GM12878 (cell line): ENCODE results near the gene BRD2. TPM values are rescaled to one million over a fixed set of nuclear protein-coding genes. Genes with fewer than 3 reads are reported as not detected.

ENCODE experiments used
- ATF7 ChIP-seq: fragments of 450-650 bp; IDR thresholded peaks from 2 replicates; pipeline ENCODE4 v1.6.1; 2016; ENCODE audit warnings: low read depth, mild to moderate bottlenecking
- BCLAF1 ChIP-seq: fragments of 450-650 bp; IDR thresholded peaks from 2 replicates; pipeline ENCODE4 v1.6.1; 2017; ENCODE audit warnings: antibody characterized with exemption, mild to moderate bottlenecking, moderate library complexity
- CHD2 ChIP-seq: IDR thresholded peaks from 2 replicates; pipeline ENCODE4 v1.6.1; 2011; ENCODE audit warnings: low read depth, low read length, improper control_type of control experiment, borderline replicate concordance
- ETV6 ChIP-seq, 2 experiments: fragments of 450-650 bp in 1 of 2; IDR thresholded peaks in 1 of 2; conservative IDR thresholded peaks in 1 of 2; 2 replicates each; pipeline ENCODE4 v1.6.1; 2014; ENCODE audit warnings: antibody characterized with exemption in 1 of 2, borderline replicate concordance in 1 of 2, low read depth in 1 of 2, mild to moderate bottlenecking in 1 of 2, moderate library complexity in 1 of 2
- FOXK2 ChIP-seq: fragments of 450-650 bp; IDR thresholded peaks from 2 replicates; pipeline ENCODE4 v1.6.1; 2017; ENCODE audit warnings: mild to moderate bottlenecking, moderate library complexity
- MTA2 ChIP-seq: fragments of 450-650 bp; IDR thresholded peaks from 2 replicates; pipeline ENCODE4 v1.6.1; 2016; ENCODE audit warnings: low read depth, mild to moderate bottlenecking, moderate library complexity
- MTA3 ChIP-seq: IDR thresholded peaks from 2 replicates; pipeline ENCODE4 v1.6.1; 2012; ENCODE audit warnings: low read length, inconsistent platforms, borderline replicate concordance
- NFYA ChIP-seq: IDR thresholded peaks from 2 replicates; pipeline ENCODE4 v1.6.1; 2011; ENCODE audit warnings: low read depth, mild to moderate bottlenecking, low read length, improper control_type of control experiment, borderline replicate concordance
- NRF1 ChIP-seq: conservative IDR thresholded peaks from 2 replicates; pipeline ENCODE4 v1.6.1; 2011; ENCODE audit warnings: mild to moderate bottlenecking, low read depth, low read length, improper control_type of control experiment
- SPI1 ChIP-seq: IDR thresholded peaks from 2 replicates; pipeline ENCODE4 v1.6.1; 2011; ENCODE audit warnings: low read depth, mild to moderate bottlenecking, low read length, moderate library complexity, borderline replicate concordance; ENCODE audit not compliant: insufficient read depth
- SRF ChIP-seq, 2 experiments: IDR thresholded peaks; 2 replicates each; pipeline ENCODE4 v1.6.1; 2011; ENCODE audit warnings: low read depth in 2 of 2, low read length in 2 of 2, mild to moderate bottlenecking in 1 of 2, moderate library complexity in 1 of 2
- polyA plus RNA-seq, 11 experiments: library from polyadenylated mRNA; depleted of rRNA in 4 of 11; unstranded in 6 of 11; stranded (reverse) in 5 of 11; fragments of >200 nt; fragmentation: Nextera tagmentation in 4 of 11; fragmentation: Illumina TruSeq in 1 of 11; extraction: Ambion mirVana in 4 of 11; extraction: Trizol in 1 of 11; gene quantifications; 1 replicate in 1 of 11; 2 replicates in 10 of 11; pipeline versions ENCODE4 v1.2.1 to v1.2.3, GENCODE V29; 2011 to 2016; ENCODE audit warnings: inconsistent platforms in 2 of 11, missing spikeins in 2 of 11, low read depth in 1 of 11
- total RNA-seq, 4 experiments: library from RNA; depleted of rRNA in 3 of 4; stranded (reverse); fragments of >200 nt in 3 of 4; fragmentation: Illumina TruSeq in 1 of 4; extraction: Trizol in 1 of 4; gene quantifications; 2 replicates each; pipeline versions ENCODE4 v1.2.1 to v1.2.3, GENCODE V29; 2013 to 2021
- TF ChIP-seq, protein P1 (sequence below): fragments of 450-650 bp; formaldehyde crosslinking; IDR thresholded peaks from 2 replicates; pipeline ENCODE4 v1.5.0; 2022; ENCODE audit warnings: mild to moderate bottlenecking, missing genetic modification characterization
- TF ChIP-seq, protein P2 (sequence below): fragments of 150-350 bp; IDR thresholded peaks from 2 replicates; pipeline ENCODE4 v1.6.1; 2016; ENCODE audit warnings: low read depth, low read length
- TF ChIP-seq, protein P3 (sequence below): IDR thresholded peaks from 2 replicates; pipeline ENCODE4 v1.6.1; 2011; ENCODE audit warnings: borderline replicate concordance, low read depth, mild to moderate bottlenecking, moderate library complexity, mixed read lengths, low read length; ENCODE audit not compliant: insufficient read depth; ENCODE audit errors: extremely low read length
- TF ChIP-seq, protein P4 (sequence below): IDR thresholded peaks from 2 replicates; pipeline ENCODE4 v1.6.1; 2012; ENCODE audit warnings: low read depth, low read length, improper control_type of control experiment

BRD2 gene
- total and polyA plus RNA-seq, 10 of the 15 experiments (the other 5 are each of a cell fraction or from before 2014, with no cell fraction given), result 32.2 to 239 (median 139) TPM

DNA sequence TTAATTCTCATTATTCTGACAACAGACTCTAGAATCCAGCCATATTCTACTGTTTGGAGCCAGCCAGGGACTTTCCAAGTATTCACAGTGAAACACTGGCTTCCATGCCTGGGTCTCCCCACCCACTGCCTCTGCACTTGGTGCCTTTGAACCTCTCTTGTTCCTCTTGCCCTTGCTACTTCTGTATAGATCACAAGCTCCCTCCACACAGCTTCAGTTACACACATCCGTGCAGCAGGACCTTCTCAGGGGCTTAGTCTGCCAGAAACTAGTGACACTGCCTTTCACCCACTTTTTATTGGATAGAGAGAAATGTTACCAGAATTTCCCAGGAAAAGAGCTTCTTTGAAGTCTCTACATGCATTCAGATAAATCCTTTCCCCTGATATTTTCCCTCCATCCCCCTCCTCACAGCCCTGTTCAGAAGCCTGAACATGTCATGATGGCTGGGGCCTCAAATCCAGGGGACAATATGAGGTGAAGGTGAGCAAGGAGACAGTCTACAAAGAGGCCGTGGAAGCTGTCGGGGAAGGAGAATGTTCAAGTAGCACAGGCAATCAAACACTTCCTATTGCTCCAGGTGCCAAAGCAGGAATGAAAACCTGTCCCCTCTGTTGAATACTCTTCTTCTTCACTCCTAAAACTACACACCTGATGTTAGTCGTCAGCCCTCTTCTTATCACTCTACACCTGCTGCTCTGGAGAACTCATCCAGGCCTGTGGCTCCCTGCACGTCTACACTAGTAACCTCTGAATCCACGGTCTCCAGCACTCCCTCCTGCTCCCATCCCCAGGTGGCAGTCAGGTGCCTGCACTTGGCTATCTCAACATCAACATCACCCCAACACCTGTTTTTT is 61.2 kb downstream of the BRD2 start (continued):
- TF ChIP-seq, protein P1, sequence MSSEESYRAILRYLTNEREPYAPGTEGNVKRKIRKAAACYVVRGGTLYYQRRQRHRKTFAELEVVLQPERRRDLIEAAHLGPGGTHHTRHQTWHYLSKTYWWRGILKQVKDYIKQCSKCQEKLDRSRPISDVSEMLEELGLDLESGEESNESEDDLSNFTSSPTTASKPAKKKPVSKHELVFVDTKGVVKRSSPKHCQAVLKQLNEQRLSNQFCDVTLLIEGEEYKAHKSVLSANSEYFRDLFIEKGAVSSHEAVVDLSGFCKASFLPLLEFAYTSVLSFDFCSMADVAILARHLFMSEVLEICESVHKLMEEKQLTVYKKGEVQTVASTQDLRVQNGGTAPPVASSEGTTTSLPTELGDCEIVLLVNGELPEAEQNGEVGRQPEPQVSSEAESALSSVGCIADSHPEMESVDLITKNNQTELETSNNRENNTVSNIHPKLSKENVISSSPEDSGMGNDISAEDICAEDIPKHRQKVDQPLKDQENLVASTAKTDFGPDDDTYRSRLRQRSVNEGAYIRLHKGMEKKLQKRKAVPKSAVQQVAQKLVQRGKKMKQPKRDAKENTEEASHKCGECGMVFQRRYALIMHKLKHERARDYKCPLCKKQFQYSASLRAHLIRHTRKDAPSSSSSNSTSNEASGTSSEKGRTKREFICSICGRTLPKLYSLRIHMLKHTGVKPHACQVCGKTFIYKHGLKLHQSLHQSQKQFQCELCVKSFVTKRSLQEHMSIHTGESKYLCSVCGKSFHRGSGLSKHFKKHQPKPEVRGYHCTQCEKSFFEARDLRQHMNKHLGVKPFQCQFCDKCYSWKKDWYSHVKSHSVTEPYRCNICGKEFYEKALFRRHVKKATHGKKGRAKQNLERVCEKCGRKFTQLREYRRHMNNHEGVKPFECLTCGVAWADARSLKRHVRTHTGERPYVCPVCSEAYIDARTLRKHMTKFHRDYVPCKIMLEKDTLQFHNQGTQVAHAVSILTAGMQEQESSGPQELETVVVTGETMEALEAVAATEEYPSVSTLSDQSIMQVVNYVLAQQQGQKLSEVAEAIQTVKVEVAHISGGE (CRISPR knock-in tag), result no peak
- TF ChIP-seq NRF1 (no peak), ETV6 (conservative IDR thresholded peaks at IDR 0.05 in 1 of 2, IDR thresholded peaks at IDR 0.05 in 1 of 2; ENCODE audit: borderline replicate concordance in 1 of 2, low read depth in 1 of 2) (peak in 1 of 2 experiments; percentile 76; a peak in 2 of 4 replicates), NFYA (no peak), MTA3 (no peak), SPI1 (0 out of 2 replicates have a peak, but pooled peaks have one; percentile 20), ATF7 (peak; percentile 47; the same call in 1 of the 2 replicates), MTA2 (peak; percentile 74), FOXK2 (no peak), BCLAF1 (no peak), CHD2 (peak; percentile 71; the same call in 1 of the 2 replicates), SRF (IDR thresholded peaks at IDR 0.05; ENCODE audit: low read depth in 2 of 2, low read length in 2 of 2) (no peak)
- TF ChIP-seq, protein P2, sequence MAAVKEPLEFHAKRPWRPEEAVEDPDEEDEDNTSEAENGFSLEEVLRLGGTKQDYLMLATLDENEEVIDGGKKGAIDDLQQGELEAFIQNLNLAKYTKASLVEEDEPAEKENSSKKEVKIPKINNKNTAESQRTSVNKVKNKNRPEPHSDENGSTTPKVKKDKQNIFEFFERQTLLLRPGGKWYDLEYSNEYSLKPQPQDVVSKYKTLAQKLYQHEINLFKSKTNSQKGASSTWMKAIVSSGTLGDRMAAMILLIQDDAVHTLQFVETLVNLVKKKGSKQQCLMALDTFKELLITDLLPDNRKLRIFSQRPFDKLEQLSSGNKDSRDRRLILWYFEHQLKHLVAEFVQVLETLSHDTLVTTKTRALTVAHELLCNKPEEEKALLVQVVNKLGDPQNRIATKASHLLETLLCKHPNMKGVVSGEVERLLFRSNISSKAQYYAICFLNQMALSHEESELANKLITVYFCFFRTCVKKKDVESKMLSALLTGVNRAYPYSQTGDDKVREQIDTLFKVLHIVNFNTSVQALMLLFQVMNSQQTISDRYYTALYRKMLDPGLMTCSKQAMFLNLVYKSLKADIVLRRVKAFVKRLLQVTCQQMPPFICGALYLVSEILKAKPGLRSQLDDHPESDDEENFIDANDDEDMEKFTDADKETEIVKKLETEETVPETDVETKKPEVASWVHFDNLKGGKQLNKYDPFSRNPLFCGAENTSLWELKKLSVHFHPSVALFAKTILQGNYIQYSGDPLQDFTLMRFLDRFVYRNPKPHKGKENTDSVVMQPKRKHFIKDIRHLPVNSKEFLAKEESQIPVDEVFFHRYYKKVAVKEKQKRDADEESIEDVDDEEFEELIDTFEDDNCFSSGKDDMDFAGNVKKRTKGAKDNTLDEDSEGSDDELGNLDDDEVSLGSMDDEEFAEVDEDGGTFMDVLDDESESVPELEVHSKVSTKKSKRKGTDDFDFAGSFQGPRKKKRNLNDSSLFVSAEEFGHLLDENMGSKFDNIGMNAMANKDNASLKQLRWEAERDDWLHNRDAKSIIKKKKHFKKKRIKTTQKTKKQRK, result no peak
- TF ChIP-seq, protein P3, sequence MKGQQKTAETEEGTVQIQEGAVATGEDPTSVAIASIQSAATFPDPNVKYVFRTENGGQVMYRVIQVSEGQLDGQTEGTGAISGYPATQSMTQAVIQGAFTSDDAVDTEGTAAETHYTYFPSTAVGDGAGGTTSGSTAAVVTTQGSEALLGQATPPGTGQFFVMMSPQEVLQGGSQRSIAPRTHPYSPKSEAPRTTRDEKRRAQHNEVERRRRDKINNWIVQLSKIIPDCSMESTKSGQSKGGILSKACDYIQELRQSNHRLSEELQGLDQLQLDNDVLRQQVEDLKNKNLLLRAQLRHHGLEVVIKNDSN, result no peak
- TF ChIP-seq, protein P4, sequence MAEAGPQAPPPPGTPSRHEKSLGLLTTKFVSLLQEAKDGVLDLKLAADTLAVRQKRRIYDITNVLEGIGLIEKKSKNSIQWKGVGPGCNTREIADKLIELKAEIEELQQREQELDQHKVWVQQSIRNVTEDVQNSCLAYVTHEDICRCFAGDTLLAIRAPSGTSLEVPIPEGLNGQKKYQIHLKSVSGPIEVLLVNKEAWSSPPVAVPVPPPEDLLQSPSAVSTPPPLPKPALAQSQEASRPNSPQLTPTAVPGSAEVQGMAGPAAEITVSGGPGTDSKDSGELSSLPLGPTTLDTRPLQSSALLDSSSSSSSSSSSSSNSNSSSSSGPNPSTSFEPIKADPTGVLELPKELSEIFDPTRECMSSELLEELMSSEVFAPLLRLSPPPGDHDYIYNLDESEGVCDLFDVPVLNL, result no peak
